Central memory CD8-positive, alpha-beta T cell (primary cell): ENCODE measurements around the gene DNAI4.
"Not testable (repeated sequence)": the region's sequence is repeated elsewhere in the genome, so short reads cannot be mapped to it uniquely, and the experiment has no call there.

ENCODE experiments used
- ATAC-seq: fragments of 150-1000 bp; cut with Tn5 transposase; replicated peaks from 2 replicates; pipeline ENCODE4 v1.10.0; 2022; ENCODE audit warnings: mild to moderate bottlenecking, moderate FRiP score, moderate number of reproducible peaks; ENCODE audit not compliant: poor library complexity, severe bottlenecking; ENCODE audit errors: extremely low read depth
- DNase-seq, 2 donors: peaks; one replicate each; pipeline ENCODE4 v3.0.0; 2021; ENCODE audit warnings: low spot score in 2 of 2
- H3K27ac Mint-ChIP-seq: one replicate; pipeline ENCODE4 v1.8.0; 2022; ENCODE audit warnings: low read depth, mild to moderate bottlenecking, moderate library complexity, mixed read lengths
- H3K27me3 Mint-ChIP-seq: one replicate; pipeline ENCODE4 v1.8.0; 2022; ENCODE audit warnings: mixed read lengths
- H3K36me3 Mint-ChIP-seq: one replicate; pipeline ENCODE4 v1.8.0; 2022; ENCODE audit warnings: mild to moderate bottlenecking, moderate library complexity, mixed read lengths; ENCODE audit not compliant: insufficient read depth
- H3K4me1 Mint-ChIP-seq: one replicate; pipeline ENCODE4 v1.8.0; 2022; ENCODE audit warnings: mixed read lengths
- H3K4me3 Mint-ChIP-seq: one replicate; pipeline ENCODE4 v1.8.0; 2022; ENCODE audit warnings: mild to moderate bottlenecking, moderate library complexity, mixed read lengths
- H3K9me3 Mint-ChIP-seq: one replicate; pipeline ENCODE4 v1.8.0; 2022; ENCODE audit warnings: mixed read lengths

The DNAI4 gene

DNA sequence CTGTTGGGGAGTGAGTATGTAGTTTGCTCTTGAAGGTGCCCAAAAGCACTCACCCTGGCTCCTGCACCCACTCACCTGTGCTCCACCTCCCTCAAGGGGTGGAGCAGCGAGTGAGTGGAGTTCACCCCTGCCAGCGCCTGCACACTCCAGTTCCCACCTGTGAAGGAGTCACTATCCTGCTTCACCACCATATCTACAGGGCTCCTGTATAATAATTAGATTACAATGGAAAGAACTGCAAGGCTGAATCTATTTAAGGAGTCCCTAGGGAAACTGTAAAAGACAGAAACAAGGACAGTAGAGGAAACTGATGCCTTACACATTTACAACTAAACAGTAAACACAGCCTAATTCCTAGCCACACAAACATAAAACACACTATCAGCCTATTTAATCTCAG, 4.1 kb downstream of the DNAI4 start:
- ATAC-seq (no peak), DNase-seq (no peak)
- no peak overlapping the region for H3K27ac Mint-ChIP-seq
- no peaks in the 10 kb centered on the region for H3K27me3 Mint-ChIP-seq
- H3K36me3 Mint-ChIP-seq: peaks cover 17% of the 10 kb centered on the region
- no peaks in the 10 kb centered on the region for H3K9me3 Mint-ChIP-seq
- H3K4me3 Mint-ChIP-seq: no peak overlapping the region
- H3K4me1 Mint-ChIP-seq: peaks cover 22% of the 10 kb centered on the region

DNA sequence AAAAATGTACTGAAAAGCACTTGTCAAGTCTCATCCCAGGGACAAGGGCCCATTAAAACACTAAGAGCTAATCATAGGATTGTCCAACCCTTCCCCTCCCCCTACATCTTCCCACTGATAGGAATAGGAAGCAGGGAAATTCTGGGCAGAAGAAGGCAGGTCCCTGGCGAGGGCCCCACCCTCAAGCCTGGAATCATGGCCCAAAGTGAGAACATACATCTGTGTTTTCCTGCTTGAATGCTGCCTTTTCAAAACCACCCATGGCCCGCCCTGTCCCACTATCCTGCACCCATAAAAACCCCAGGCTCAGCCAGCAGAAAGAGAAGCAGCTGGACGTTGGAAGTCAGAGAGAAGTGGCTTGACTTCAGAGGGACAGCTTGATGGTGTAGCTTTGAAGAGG, 4.8 kb downstream of the DNAI4 start:
- Mint-ChIP-seq H3K9me3 (no peaks in the 10 kb centered on the region), H3K36me3 (peaks cover 10% of the 10 kb centered on the region), H3K27ac (no peak overlapping the region), H3K4me3 (no peak overlapping the region), H3K27me3 (no peaks in the 10 kb centered on the region), H3K4me1 (peaks cover 22% of the 10 kb centered on the region)
- DNase-seq: no peak
- no peak for ATAC-seq

DNA sequence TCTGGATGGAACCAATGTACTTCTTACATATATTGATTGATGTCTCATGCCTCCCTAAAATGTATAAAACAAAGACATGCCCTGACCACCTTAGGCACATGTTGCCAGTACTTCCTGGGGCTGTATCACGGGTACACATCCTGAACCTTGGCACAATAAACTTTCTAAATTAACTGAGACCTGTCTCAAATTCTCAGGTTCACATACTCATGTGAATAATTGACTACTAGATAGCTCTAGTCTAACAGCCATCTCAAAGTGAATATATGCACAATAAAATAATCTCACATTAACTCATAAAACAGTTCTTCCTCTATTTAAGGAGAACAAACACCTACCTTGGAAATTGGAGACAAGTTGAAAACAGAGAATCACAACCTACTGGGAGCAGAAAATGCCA, 5.6 kb downstream of the DNAI4 start:
- H3K27ac Mint-ChIP-seq: no peak overlapping the region
- no peak for DNase-seq

DNA sequence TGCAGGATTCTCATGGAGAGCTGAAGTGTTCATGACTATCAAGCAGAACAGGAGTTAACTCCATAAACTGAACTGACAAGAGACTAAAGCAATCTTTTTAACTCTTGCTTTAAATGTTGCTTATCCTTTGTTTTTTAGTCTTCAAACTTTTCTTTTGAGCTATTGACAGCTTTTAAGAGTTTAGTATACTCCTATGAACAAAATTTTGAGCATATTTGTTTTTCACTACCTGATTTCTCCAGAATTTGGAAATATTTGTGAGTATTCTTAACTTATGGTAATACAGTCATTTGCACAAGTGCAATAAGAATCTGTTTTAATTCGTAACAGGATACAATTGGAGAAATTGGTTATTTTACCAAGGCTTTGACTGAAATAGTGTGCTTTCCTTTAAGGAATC, 7.2 kb downstream of the DNAI4 start:
- no peaks in the 10 kb centered on the region for H3K9me3 Mint-ChIP-seq
- no peaks in the 10 kb centered on the region for H3K36me3 Mint-ChIP-seq
- DNase-seq (no peak), ATAC-seq (no peak)
- no peaks in the 10 kb centered on the region for H3K27me3 Mint-ChIP-seq
- H3K27ac Mint-ChIP-seq: no peak overlapping the region
- H3K4me3 Mint-ChIP-seq: no peak overlapping the region
- peaks cover 5% of the 10 kb centered on the region for H3K4me1 Mint-ChIP-seq

More for the DNA sequence above, 5.6 kb downstream of the DNAI4 start:
- peaks cover 16% of the 10 kb centered on the region for H3K4me1 Mint-ChIP-seq
- peaks cover 3% of the 10 kb centered on the region for H3K36me3 Mint-ChIP-seq
- H3K27me3 Mint-ChIP-seq: no peaks in the 10 kb centered on the region
- ATAC-seq: no peak
- no peak overlapping the region for H3K4me3 Mint-ChIP-seq
- H3K9me3 Mint-ChIP-seq: no peaks in the 10 kb centered on the region

DNA sequence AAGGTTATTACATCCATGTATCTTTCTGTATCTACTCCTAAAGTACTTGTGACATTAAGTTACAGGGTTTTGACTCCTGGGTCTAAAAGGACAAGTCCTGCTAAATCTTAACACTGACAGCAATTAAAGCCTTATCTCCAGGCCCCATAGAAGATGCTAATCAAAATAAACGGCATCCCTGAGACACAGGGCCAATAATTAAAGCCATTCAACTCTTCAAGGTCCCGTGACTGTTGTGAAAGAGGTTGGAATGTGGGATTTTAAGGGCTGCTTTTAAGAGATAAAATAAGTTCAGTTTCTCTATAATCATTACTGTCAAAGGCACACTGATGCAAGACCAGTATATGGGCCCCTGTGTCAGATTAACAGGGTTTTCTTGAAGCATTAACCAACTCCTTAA, 8.3 kb downstream of the DNAI4 start:
- DNase-seq (no peak), ATAC-seq (no peak)
- Mint-ChIP-seq H3K9me3 (no peaks in the 10 kb centered on the region), H3K27ac (no peak overlapping the region), H3K27me3 (no peaks in the 10 kb centered on the region), H3K36me3 (no peaks in the 10 kb centered on the region), H3K4me3 (no peak overlapping the region), H3K4me1 (no peaks in the 10 kb centered on the region)

DNA sequence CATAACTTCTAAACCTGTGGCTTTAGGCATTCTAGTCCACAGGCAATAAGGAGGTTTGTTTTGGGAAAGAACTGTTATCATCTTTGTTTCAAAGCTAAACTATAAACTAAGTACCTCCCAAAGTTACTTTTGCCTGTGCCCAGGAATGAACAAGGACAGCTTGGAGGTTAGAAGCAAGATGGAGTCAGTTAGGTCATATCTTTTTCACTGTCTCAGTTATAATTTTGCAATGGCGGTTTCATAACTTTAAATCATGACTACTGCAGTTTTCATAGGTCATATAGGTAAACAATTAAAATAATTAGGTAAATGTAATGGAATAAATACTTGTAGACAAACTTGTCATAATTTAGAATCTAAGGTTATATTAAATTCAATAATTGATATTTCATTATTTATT, 9.5 kb downstream of the DNAI4 start:
- H3K27ac Mint-ChIP-seq, H3K36me3 Mint-ChIP-seq, H3K4me1 Mint-ChIP-seq, H3K27me3 Mint-ChIP-seq, H3K4me3 Mint-ChIP-seq, ATAC-seq, H3K9me3 Mint-ChIP-seq, DNase-seq: not testable (repeated sequence)

DNA sequence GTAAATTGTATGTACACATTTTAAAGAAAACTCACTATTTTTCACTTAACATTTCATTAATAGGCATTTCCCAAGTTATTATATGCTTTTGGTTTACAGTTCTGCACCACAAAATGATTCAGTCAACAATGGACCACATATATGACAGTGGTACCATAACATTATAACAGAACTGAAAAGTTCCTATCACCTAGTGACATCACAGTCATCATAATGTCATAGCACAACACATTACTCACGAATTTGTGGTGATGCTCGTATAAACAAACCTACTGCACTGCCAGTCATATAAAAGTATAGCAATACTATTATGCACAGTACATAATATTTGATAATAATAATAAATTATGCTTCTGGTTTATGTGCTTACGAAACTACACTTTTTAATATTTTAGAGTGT, 30.9 kb downstream of the DNAI4 start:
- no peaks in the 10 kb centered on the region for H3K4me1 Mint-ChIP-seq
- DNase-seq (no peak), ATAC-seq (no peak)
- H3K4me3 Mint-ChIP-seq: no peak overlapping the region
- H3K36me3 Mint-ChIP-seq: no peaks in the 10 kb centered on the region
- H3K9me3 Mint-ChIP-seq: no peaks in the 10 kb centered on the region
- H3K27ac Mint-ChIP-seq: no peak overlapping the region
- H3K27me3 Mint-ChIP-seq: peaks cover 26% of the 10 kb centered on the region

DNA sequence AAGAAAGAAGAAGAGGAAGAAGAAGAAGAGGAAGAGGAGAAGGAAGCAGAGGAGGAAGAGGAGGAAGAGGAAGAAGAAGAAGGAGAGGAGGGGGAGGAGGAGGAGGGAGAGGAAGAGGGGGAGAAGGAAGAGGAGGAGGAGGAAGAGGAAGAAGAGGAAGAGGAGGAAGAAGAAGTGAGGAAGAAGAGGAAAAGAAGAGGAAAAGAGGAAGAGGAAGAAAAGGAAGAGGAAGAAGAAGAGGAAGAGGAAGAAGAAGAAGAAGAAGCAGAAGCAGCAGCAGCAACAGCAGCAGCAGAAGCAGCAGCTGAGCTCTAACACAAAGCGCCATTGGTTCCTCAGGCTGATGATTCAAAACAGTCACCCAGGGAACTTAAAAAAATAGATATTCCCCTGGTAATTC, 34.0 kb downstream of the DNAI4 start:
- Mint-ChIP-seq H3K27ac (no peak overlapping the region), H3K36me3 (no peaks in the 10 kb centered on the region), H3K4me3 (no peak overlapping the region), H3K27me3 (peaks cover 26% of the 10 kb centered on the region), H3K4me1 (no peaks in the 10 kb centered on the region), H3K9me3 (no peaks in the 10 kb centered on the region)
- no peak for DNase-seq
- no peak for ATAC-seq

DNA sequence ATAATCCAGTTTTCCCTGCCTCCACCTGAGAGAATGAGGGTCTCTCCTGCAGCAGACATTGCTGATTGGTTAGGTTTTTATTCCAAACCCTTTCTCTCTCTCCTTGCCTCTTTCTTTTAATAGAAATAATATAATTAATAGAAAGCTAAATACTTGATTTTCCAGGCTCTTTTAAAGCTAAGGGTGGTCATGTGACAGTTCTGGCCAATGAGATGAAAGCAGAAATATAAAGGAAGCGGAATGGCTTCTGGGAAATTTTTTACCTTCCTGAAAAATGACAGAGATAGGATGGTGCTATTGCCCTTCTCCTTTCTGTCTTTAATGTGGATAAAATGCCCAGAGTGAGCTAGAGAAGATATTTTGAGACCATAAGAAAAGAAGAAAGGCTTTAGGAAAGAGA, 35.6 kb downstream of the DNAI4 start:
- DNase-seq (no peak), ATAC-seq (no peak)
- Mint-ChIP-seq H3K9me3 (no peaks in the 10 kb centered on the region), H3K27ac (no peak overlapping the region), H3K4me3 (no peak overlapping the region), H3K36me3 (no peaks in the 10 kb centered on the region), H3K27me3 (peaks cover 26% of the 10 kb centered on the region), H3K4me1 (no peaks in the 10 kb centered on the region)

DNA sequence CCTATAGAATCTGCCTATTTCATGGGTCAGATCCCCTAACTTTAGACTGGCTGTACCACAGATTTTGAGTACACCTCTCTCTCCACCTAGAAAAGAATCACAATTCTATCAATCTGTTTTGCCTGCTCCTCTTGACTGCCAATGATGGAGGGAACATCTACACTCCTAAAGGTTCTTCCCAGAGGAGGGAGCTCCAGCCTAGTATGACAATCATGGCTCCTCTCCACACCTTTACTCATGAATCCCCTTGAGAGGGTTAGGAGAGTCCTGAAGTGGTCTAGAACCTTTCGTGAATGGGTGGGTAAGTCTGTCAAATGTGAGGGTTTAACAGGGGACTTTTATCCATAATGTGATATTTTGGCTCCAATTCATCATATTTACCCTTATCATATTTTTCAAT, 48.0 kb downstream of the DNAI4 start:
- DNase-seq (no peak), ATAC-seq (no peak)
- Mint-ChIP-seq H3K4me1 (no peaks in the 10 kb centered on the region), H3K27ac (no peak overlapping the region), H3K4me3 (no peak overlapping the region), H3K27me3 (no peaks in the 10 kb centered on the region), H3K36me3 (no peaks in the 10 kb centered on the region), H3K9me3 (peaks cover 6% of the 10 kb centered on the region)

DNA sequence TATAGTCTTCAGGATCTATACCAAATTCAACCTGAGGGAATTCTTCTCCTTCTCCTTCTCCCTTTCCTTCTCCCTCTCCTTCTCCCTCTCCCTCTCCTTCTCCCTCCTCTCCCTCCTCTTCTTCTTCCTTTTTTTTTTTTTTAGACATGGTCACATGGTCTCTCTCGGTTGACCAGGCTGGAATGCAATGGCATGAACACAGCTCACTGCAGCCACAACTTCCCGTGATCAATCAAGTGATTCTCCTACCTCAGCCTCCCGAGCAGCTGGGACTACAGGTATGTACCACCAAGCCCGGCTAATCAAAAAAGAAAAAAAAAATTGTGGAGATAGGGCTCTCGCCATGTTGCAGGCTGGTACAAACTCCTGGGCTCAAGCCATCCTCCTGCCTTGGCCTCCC, 51.5 kb downstream of the DNAI4 start:
- H3K27ac Mint-ChIP-seq: no peak overlapping the region

DNA sequence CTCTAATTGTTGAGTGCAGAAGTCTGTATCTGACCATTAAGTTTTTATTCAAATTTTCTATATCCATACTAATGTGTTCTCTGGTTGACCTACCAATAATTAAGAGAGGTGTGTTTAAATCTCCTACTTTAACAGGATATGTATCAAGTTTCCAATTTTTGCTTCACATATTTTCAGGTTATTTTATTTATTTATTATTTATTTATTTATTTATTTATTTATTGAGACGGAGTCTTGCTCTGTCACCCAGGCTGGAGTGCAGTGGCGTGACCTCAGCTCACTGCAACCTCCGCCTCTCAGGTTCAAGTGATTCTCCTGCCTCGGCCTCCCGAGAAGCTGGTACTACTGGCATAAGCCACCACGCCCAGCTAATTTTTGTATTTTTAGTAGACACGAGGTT, 52.6 kb downstream of the DNAI4 start:
- not testable (repeated sequence) for H3K9me3 Mint-ChIP-seq, H3K4me3 Mint-ChIP-seq, DNase-seq, H3K27ac Mint-ChIP-seq, H3K27me3 Mint-ChIP-seq, ATAC-seq, H3K36me3 Mint-ChIP-seq, H3K4me1 Mint-ChIP-seq

More for the DNA sequence above, 51.5 kb downstream of the DNAI4 start:
- no peaks in the 10 kb centered on the region for H3K9me3 Mint-ChIP-seq
- no peaks in the 10 kb centered on the region for H3K4me1 Mint-ChIP-seq
- ATAC-seq (no peak), DNase-seq (no peak)
- H3K4me3 Mint-ChIP-seq: no peak overlapping the region
- no peaks in the 10 kb centered on the region for H3K36me3 Mint-ChIP-seq
- no peaks in the 10 kb centered on the region for H3K27me3 Mint-ChIP-seq

DNA sequence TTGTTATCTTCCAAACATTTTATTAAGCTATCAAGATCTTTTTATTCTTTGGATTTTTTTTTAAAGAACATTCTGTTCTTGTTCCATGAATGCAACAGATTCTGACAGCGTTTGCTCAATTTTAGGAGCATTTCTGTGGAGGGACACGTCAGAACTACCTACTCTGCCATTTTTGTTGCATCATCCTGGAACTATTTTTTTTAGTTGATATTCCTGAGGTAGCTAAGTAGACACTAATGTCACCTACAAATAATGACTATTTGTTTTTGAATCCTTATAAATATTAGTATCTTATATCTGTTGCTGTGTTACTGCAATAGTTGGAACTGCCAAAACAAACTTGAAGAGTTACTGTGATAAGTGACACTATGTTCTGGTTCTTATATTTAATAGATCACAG, 57.2 kb downstream of the DNAI4 start:
- Mint-ChIP-seq H3K36me3 (no peaks in the 10 kb centered on the region), H3K4me1 (no peaks in the 10 kb centered on the region), H3K9me3 (no peaks in the 10 kb centered on the region), H3K27me3 (peaks cover 10% of the 10 kb centered on the region), H3K4me3 (no peak overlapping the region), H3K27ac (no peak overlapping the region)
- DNase-seq (no peak), ATAC-seq (no peak)

DNA sequence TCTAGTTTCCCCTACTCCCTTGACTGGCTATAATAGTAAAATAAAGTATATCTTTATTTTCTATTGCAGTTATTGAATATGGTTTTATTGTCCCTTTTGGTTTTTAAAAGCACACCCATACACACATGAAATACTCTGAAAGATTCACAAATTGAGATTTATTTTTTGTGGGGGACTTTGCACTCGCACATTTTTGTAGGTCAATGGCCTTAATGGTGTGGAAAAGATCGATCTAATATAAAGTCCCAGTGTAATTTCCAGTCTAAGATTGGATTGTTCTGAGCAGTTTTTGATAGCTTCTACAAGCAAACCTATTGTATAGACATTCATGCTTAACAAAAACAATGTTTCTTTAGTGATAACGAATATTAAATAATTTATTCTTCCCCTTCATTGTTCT, 64.1 kb downstream of the DNAI4 start:
- Mint-ChIP-seq H3K27me3 (no peaks in the 10 kb centered on the region), H3K36me3 (no peaks in the 10 kb centered on the region)
- no peak for ATAC-seq

More for the DNA sequence above, 64.1 kb downstream of the DNAI4 start:
- Mint-ChIP-seq H3K4me1 (no peaks in the 10 kb centered on the region), H3K27ac (no peak overlapping the region), H3K9me3 (no peaks in the 10 kb centered on the region), H3K4me3 (no peak overlapping the region)
- no peak for DNase-seq
